NCI-H2171 (cell line): ENCODE data around the gene GBA3.

Experiments
- DNase-seq: peaks from one replicate; lab custom pipeline; 2025; lab: John Stamatoyannopoulos, UW

The GBA3 gene

GRCh38 chr4:22787753-22788375 lies 95.1 kb downstream of the GBA3 start:
- no peak for DNase-seq

- no peak for DNase-seq
Measured at GRCh38 chr4:22790631-22791030, 97.9 kb downstream of the GBA3 start.

DNA sequence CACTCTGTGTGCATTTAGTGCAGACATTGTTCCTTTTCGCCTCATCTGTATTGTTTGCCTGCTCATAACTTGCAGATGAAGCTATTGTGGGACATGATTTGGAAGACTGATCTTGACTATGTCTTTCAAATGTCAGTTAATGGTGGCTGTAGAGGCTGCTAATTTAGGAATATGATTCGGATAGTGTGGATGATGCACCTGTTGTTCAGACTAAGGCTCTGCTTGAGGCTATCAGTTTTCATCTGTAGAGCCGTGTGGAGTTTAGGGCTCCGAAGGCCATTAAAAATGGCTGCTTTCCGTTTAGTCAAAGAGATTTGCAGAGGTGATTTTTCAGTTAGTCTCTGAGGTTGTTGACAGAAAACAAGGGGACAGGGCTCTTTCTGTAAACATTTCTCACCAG lies 102.0 kb downstream of the GBA3 start:
- DNase-seq: no peak

GRCh38 chr4:22801391-22801790 lies 108.7 kb downstream of the GBA3 start:
- DNase-seq: no peak

DNA sequence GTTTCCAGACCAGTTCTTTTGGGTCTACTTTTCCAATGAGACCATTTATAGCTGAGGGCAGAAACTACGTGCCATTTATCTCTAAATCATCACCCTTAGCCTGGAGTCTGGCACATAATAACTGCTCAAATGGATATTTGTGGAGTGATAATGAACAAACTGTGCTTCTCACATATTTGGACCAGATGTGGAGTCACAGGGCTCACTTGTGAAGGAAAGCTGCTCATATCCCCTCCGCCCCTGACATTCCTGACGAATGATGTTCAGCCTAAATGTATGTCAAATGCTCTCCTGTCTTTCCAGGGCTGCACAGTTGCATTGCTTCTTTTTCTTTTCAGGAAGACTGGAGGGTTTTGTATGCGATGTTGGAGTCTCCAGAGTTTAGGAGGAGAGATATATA lies 110.1 kb downstream of the GBA3 start:
- DNase-seq: no peak

DNA sequence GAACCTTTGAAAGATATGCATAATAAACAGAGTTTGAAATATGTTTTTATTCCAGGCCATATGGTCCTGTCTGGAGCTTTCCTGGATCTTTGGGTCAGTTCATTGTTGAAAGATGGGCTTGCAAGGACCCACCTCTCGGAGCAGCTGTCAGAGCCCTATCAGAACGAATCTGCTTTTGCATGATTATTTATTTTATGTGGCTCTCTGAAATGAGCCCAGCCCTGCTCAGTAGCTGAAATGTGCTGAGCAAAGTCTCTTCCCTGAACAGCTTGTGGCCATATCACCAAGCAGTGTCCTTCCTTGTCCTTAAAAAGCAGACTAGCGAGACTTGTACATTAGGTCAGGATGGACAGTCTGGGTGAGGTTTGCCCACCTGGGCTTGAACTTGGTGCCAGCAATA lies 110.8 kb downstream of the GBA3 start:
- no peak for DNase-seq

DNA sequence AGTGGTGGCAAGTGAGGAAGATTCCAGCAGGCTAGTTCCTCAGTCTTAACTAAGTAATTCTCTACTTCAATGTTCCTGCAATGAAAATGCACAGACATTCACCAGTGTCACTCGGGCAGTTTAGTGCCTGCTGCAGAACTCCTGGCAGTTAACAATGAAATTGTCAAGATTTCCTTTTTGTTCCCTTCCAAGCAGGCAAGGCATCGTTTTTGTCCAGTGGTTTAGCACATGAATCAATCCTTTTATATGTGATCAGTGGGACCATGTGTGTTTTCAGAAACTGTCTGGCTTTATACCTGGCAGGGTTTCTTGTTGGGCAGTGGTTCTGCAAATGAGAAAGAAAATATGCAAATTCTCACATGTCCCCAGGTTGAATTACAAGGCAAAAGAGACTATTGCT lies 122.2 kb downstream of the GBA3 start:
- no peak for DNase-seq

DNA sequence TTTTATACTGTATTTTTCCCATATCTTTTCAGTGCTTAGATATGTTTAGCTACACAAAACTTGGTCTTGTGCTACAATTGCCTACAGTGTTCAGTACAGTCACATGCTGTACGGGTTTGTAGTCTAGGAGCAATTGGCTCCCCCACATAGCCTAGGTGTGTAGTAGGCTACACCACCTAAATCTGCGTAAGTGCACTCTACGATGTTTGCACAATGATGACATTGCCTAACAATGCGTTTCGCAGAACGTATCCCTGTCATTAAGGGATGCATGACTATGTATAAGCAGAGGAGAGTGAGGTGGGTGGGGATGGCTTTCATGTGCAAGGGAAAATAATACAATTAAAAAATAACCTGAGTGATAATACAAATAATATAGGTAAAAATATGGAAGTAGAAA lies 131.4 kb downstream of the GBA3 start:
- no peak for DNase-seq

- no peak for DNase-seq
Measured at GRCh38 chr4:22842360-22843018, 149.8 kb downstream of the GBA3 start.

DNA sequence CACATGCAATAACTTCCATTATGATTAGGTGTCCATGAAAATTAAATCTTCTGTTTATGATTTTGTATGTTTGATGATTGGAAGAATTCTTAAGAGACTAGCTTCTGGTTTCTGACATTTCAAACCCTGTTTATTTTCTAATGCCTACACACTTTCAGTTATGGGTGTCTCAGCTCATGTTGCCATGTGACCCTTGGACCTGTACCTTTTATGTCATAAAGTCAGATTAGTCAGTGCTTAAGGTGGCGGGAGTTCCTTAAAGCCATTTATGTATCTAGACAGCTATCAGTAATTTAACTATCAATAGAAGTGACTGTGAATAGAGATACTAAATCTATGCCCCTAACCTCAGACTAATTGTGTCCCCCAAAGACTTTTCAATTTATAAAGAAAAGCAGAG lies 155.6 kb downstream of the GBA3 start:
- no peak for DNase-seq

GRCh38 chr4:22850055-22850454 lies 157.3 kb downstream of the GBA3 start:
- no peak for DNase-seq

GRCh38 chr4:22850630-22851029 lies 157.9 kb downstream of the GBA3 start:
- no peak for DNase-seq

DNA sequence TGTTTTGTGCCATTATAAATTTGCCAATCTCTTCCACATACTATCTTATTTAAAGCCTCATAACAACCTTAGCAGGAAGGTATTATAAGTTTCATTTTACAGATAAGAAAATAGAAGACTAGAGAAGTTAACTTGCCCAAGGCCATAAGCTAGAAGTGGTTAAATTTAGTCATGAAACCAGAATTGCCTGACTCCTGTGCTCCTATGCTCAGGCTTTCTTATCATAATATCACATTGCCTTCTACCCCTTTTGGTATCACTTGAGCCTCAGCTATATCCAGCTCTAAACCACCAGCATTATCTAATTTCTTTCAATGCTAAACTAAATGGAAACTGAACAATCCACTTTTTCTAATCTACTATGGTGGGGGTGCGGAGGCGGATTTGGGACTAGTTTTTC lies 164.7 kb downstream of the GBA3 start:
- DNase-seq: no peak

GRCh38 chr4:22859318-22859717 lies 166.6 kb downstream of the GBA3 start:
- DNase-seq: no peak
